HCT116 (cell line): ENCODE results near the gene SLC6A6. TPM values are rescaled to one million over a fixed set of nuclear protein-coding genes. Genes with fewer than 3 reads are reported as not detected.

ENCODE experiments used
- ATAC-seq: fragments of 200-7000 bp; cut with Tn5 transposase; 2 replicates; pipeline ENCODE4 v1.9.1; 2020; ENCODE audit warnings: mild to moderate bottlenecking, moderate library complexity
- BruUV-seq: library from RNA; stranded (reverse); fragments of 400-500 nt; replicated peaks from 2 replicates; lab custom pipeline; 2021; lab: Mats Ljungman, UMichigan
- CTCF ChIA-PET: fragments of 300-600 bp; sonication (Branson Sonifier 250); formaldehyde crosslinking; loops from one replicate; lab custom pipeline; 2021; ENCODE audit warnings: antibody characterized with exemption; lab: Charles Lee
- POLR2A ChIA-PET: fragments of 300-600, 350-600 bp; sonication (Branson Sonifier 250); formaldehyde crosslinking; loops from one replicate; lab custom pipeline; 2021; ENCODE audit warnings: antibody characterized with exemption; lab: Charles Lee
- RAD21 ChIA-PET, 2 experiments: fragments of 300-600 bp; sonication (Branson Sonifier 250); formaldehyde crosslinking; loops; one replicate each; lab custom pipeline; 2023; ENCODE audit warnings: low total read pairs in 2 of 2; ENCODE audit not compliant: uncharacterized antibody in 2 of 2, unreplicated experiment in 2 of 2, low non-redundant PET in 1 of 2; lab: Charles Lee
- DNase-seq: peaks from one replicate; pipeline ENCODE4 v3.0.0-alpha.2; 2010; ENCODE audit warnings: low read depth, low spot score
- H2AFZ ChIP-seq: fragments of 200-600 bp; shearing (Covaris generic), sonication (generic); 2 replicates; pipeline ENCODE4 v1.6.1; 2017; ENCODE audit warnings: low read depth, mixed run types, mixed read lengths, antibody characterized with exemption, low read length; ENCODE audit not compliant: poor library complexity, severe bottlenecking
- H3K27ac ChIP-seq: 2 replicates; pipeline ENCODE4 v1.5.1; 2012; ENCODE audit warnings: low read depth, low read length
- H3K27me3 ChIP-seq: fragments of 200-600 bp; sonication (generic); 2 replicates; pipeline ENCODE4 v1.6.1; 2016; ENCODE audit warnings: mixed run types, low read length, mixed read lengths; ENCODE audit not compliant: insufficient read depth
- H3K36me3 ChIP-seq, 2 experiments: fragments of 200-500 bp in 1 of 2; fragments of 200-600 bp in 1 of 2; sonication (Bioruptor generic) in 1 of 2; sonication (generic) in 1 of 2; 2 replicates each; pipeline versions ENCODE4 v1.5.1 to v1.6.1; 2014 to 2016; ENCODE audit warnings: low read length in 2 of 2, inconsistent platforms in 1 of 2, mixed read lengths in 1 of 2, mixed run types in 1 of 2; ENCODE audit not compliant: insufficient read depth in 2 of 2, control insufficient read depth in 1 of 2
- H3K4me1 ChIP-seq, 2 experiments: fragments of 200-600 bp in 1 of 2; sonication (generic) in 1 of 2; 2 replicates each; pipeline versions ENCODE4 v1.5.1 to v1.6.1; 2012 to 2017; ENCODE audit warnings: low read length in 2 of 2, inconsistent platforms in 1 of 2, mild to moderate bottlenecking in 1 of 2, mixed read lengths in 1 of 2, mixed run types in 1 of 2, moderate library complexity in 1 of 2; ENCODE audit not compliant: insufficient read depth in 2 of 2, control insufficient read depth in 1 of 2
- H3K4me2 ChIP-seq: fragments of 200-600 bp; sonication (generic); 2 replicates; pipeline ENCODE4 v1.6.1; 2017; ENCODE audit warnings: mixed run types, low read length, mixed read lengths
- H3K4me3 ChIP-seq, 2 experiments: fragments of 200-600 bp in 1 of 2; sonication (generic) in 1 of 2; replicated peaks in 1 of 2; 2 replicates each; pipeline ENCODE4 v1.5.1; 2011 to 2016; ENCODE audit warnings: low read length in 2 of 2, control low read depth in 1 of 2, low read depth in 1 of 2, mild to moderate bottlenecking in 1 of 2, mixed read lengths in 1 of 2, mixed run types in 1 of 2
- H3K79me2 ChIP-seq: fragments of 200-600 bp; sonication (generic); 2 replicates; pipeline ENCODE4 v1.6.1; 2017; ENCODE audit warnings: mild to moderate bottlenecking, mixed run types, low read length, moderate library complexity, mixed read lengths; ENCODE audit not compliant: insufficient read depth
- H3K9ac ChIP-seq: fragments of 200-600 bp; sonication (generic); 2 replicates; pipeline ENCODE4 v1.6.1; 2016; ENCODE audit warnings: low read length, mixed read lengths
- H3K9me2 ChIP-seq: fragments of 200-600 bp; sonication (generic), shearing (Covaris generic); 2 replicates; pipeline ENCODE4 v1.6.1; 2017; ENCODE audit warnings: mixed run types, mild to moderate bottlenecking, moderate library complexity; ENCODE audit not compliant: insufficient read depth
- H3K9me3 ChIP-seq, 2 experiments: fragments of 200-500 bp in 1 of 2; fragments of 200-600 bp in 1 of 2; sonication (Bioruptor generic) in 1 of 2; sonication (generic) in 1 of 2; 2 replicates each; pipeline ENCODE4 v1.6.1; 2014 to 2017; ENCODE audit warnings: low read length in 2 of 2, mixed read lengths in 2 of 2, inconsistent platforms in 1 of 2, low read depth in 1 of 2, mild to moderate bottlenecking in 1 of 2, mixed run types in 1 of 2, moderate library complexity in 1 of 2; ENCODE audit not compliant: control insufficient read depth in 1 of 2, insufficient read depth in 1 of 2
- H4K20me1 ChIP-seq: fragments of 200-600 bp; sonication (generic), shearing (Covaris generic); 2 replicates; pipeline ENCODE4 v1.6.1; 2017; ENCODE audit warnings: mixed run types, mild to moderate bottlenecking, moderate library complexity; ENCODE audit not compliant: insufficient read depth
- CEBPB ChIP-seq: IDR thresholded peaks from 2 replicates; pipeline ENCODE4 v1.6.1; 2012; ENCODE audit warnings: low read depth
- EGR1 ChIP-seq: IDR thresholded peaks from 2 replicates; pipeline ENCODE4 v1.6.1; 2012; ENCODE audit warnings: low read depth
- EZH2 ChIP-seq: fragments of 200-600 bp; sonication (generic); IDR thresholded peaks from 2 replicates; pipeline ENCODE4 v1.6.1; 2017; ENCODE audit warnings: antibody characterized with exemption, mixed run types
- FOSL1 ChIP-seq: IDR thresholded peaks from 2 replicates; pipeline ENCODE4 v1.6.1; 2012; ENCODE audit warnings: low read depth
- POLR2A ChIP-seq: IDR thresholded peaks from 2 replicates; pipeline ENCODE4 v1.7.0; 2011; ENCODE audit warnings: borderline replicate concordance; ENCODE audit not compliant: insufficient read depth, insufficient read length; ENCODE audit errors: extremely low read depth
- POLR2AphosphoS5 ChIP-seq: IDR thresholded peaks from 2 replicates; pipeline ENCODE4 v1.6.1; 2011; ENCODE audit warnings: mild to moderate bottlenecking, low read depth, low read length, moderate library complexity
- RAD21 ChIP-seq: IDR thresholded peaks from 2 replicates; pipeline ENCODE4 v1.6.1; 2012; ENCODE audit warnings: low read depth, mild to moderate bottlenecking
- SP1 ChIP-seq: IDR thresholded peaks from 2 replicates; pipeline ENCODE4 v1.6.1; 2012; ENCODE audit warnings: low read depth
- TCF7L2 ChIP-seq: IDR thresholded peaks from 2 replicates; pipeline ENCODE4 v1.7.0; 2011; ENCODE audit warnings: borderline replicate concordance, inconsistent platforms; ENCODE audit not compliant: insufficient read depth, insufficient read length; ENCODE audit errors: extremely low read depth
- ZNF274 ChIP-seq: fragments of 200-500 bp; sonication (Bioruptor generic); IDR thresholded peaks from 2 replicates; pipeline ENCODE4 v1.6.1; 2014; ENCODE audit warnings: mild to moderate bottlenecking, low read depth, low read length, inconsistent platforms
- intact Hi-C: fragments of 100-400 bp; cut with micrococcal nuclease; formaldehyde crosslinking; loops from 2 replicates; pipeline ENCODE4 v1.10.0; 2022
- total RNA-seq: library from RNA; stranded (reverse); gene quantifications from one replicate; pipeline ENCODE4 v1.2.1, GENCODE V29; 2021; ENCODE audit not compliant: unreplicated experiment
- TF ChIP-seq, protein P1 (sequence below), 3 experiments: fragments of 200-600 bp in 1 of 3; sonication (generic) in 1 of 3; IDR thresholded peaks in 2 of 3; conservative IDR thresholded peaks in 1 of 3; 2 replicates each; pipeline ENCODE4 v1.5.1; 2012 to 2017; ENCODE audit warnings: low read depth in 2 of 3, low read length in 2 of 3, antibody characterized with exemption in 1 of 3, borderline replicate concordance in 1 of 3, control low read depth in 1 of 3, mild to moderate bottlenecking in 1 of 3, mixed read lengths in 1 of 3, mixed run types in 1 of 3, moderate library complexity in 1 of 3; ENCODE audit not compliant: insufficient read depth in 1 of 3
- TF ChIP-seq, protein P2 (sequence below): IDR thresholded peaks from 2 replicates; pipeline ENCODE4 v1.6.1; 2012
- TF ChIP-seq, protein P3 (sequence below): IDR thresholded peaks from 2 replicates; pipeline ENCODE4 v1.6.1; 2011; ENCODE audit warnings: mild to moderate bottlenecking, low read length, moderate library complexity; ENCODE audit not compliant: insufficient replicate concordance; ENCODE audit errors: extremely low read depth

SLC6A6 gene
- total RNA-seq, 1 experiment from 2014 or later, result 36.3 TPM

DNA sequence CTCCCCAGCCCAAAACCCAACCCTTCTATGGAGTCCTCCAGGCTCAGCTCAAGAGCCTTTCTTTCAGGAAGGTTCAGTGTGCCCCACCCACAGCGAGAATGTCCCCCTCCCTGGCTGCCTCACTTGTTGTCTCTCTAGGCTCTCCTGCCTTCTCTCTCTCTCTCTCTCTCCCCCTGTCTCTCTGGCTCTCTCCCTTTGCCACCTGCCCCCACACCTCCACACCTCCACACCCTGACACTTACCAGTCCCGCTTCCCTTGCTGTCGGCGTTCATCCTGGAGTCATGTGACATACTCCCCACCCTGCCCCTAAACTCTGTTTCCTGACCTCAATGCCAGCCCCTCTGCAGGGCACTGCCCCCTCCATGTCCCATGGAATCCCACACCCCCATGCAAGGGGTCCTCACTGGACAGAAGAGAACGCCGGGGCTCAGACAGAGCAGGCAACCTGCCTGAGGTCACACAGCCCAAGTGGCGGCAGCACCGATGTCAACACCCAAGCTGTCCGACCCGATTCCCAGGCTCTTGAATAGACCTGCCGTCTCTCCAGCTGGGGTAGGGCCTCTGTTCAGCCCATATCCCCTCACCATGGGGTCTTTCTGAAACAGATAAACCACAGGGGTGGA, 28.5 kb upstream of the SLC6A6 start (continued):
- TF ChIP-seq, protein P1, sequence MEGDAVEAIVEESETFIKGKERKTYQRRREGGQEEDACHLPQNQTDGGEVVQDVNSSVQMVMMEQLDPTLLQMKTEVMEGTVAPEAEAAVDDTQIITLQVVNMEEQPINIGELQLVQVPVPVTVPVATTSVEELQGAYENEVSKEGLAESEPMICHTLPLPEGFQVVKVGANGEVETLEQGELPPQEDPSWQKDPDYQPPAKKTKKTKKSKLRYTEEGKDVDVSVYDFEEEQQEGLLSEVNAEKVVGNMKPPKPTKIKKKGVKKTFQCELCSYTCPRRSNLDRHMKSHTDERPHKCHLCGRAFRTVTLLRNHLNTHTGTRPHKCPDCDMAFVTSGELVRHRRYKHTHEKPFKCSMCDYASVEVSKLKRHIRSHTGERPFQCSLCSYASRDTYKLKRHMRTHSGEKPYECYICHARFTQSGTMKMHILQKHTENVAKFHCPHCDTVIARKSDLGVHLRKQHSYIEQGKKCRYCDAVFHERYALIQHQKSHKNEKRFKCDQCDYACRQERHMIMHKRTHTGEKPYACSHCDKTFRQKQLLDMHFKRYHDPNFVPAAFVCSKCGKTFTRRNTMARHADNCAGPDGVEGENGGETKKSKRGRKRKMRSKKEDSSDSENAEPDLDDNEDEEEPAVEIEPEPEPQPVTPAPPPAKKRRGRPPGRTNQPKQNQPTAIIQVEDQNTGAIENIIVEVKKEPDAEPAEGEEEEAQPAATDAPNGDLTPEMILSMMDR (IDR thresholded peaks at IDR 0.05 in 2 of 3, conservative IDR thresholded peaks at IDR 0.05 in 1 of 3; ENCODE audit: borderline replicate concordance in 1 of 3, insufficient read depth in 1 of 3, low read depth in 2 of 3, low read length in 2 of 3), result no peak
- TF ChIP-seq ZNF274, result no peak
- TF ChIP-seq, all 23 proteins: peak for 0

DNA sequence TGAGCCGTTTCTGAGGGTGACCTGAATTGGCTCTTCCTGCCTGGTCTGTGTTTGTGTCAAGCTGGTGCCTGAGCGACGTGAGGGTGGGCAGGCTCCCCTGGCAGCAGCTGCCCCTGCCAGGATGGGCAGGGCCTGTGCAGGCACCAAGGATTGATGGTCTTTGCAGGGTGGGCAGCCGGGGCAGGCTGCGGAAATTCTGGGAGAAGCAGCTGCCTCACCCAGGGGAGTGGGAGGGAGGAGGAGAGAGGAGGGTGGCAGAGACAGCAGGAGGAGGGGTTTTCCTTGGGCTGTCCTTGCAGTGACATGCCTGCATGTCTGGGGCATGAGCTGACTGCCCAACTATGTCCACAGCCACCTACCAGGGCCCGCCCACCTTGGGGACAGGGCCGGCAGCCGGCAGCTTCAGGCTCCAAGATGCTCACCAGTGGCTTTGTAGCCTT, 27.9 kb upstream of the SLC6A6 start:
- no TSS peak for BruUV-seq
- Histone ChIP-seq H4K20me1 (no peaks in the 10 kb centered on the region), H3K4me2 (no peak overlapping the region), H3K27me3 (no peaks in the 10 kb centered on the region), H3K79me2 (no peaks in the 10 kb centered on the region), H3K4me1 (peaks cover 21 to 42% of the 10 kb centered on the region in 2 experiments)
- RAD21 ChIA-PET, result no interaction called here
- DNase-seq, result no peak
- intact Hi-C loops, result no loop called here
- CTCF ChIA-PET, result interaction anchor here (2.1 kb wide), 1 partner anchor 28 kb away, joined by 8 read pairs; the partner anchor contains the start of gene SLC6A6
- TF ChIP-seq, protein P2, sequence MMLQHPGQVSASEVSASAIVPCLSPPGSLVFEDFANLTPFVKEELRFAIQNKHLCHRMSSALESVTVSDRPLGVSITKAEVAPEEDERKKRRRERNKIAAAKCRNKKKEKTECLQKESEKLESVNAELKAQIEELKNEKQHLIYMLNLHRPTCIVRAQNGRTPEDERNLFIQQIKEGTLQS, result no peak
- TF ChIP-seq EZH2 (no peak), EGR1 (no peak), CEBPB (no peak), FOSL1 (no peak), POLR2A (no peak), RAD21 (no peak), TCF7L2 (no peak), POLR2AphosphoS5 (no peak), SP1 (no peak)
- TF ChIP-seq, protein P3, sequence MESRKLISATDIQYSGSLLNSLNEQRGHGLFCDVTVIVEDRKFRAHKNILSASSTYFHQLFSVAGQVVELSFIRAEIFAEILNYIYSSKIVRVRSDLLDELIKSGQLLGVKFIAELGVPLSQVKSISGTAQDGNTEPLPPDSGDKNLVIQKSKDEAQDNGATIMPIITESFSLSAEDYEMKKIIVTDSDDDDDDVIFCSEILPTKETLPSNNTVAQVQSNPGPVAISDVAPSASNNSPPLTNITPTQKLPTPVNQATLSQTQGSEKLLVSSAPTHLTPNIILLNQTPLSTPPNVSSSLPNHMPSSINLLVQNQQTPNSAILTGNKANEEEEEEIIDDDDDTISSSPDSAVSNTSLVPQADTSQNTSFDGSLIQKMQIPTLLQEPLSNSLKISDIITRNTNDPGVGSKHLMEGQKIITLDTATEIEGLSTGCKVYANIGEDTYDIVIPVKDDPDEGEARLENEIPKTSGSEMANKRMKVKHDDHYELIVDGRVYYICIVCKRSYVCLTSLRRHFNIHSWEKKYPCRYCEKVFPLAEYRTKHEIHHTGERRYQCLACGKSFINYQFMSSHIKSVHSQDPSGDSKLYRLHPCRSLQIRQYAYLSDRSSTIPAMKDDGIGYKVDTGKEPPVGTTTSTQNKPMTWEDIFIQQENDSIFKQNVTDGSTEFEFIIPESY, result no peak
- TF ChIP-seq, all 23 proteins: peak for 0
- Histone ChIP-seq H2AFZ (no peak overlapping the region), H3K27ac (no peak overlapping the region), H3K9ac (no peak overlapping the region), H3K36me3 (no peaks in the 10 kb centered on the region), H3K4me3 (no peak overlapping the region), H3K9me2 (no peaks in the 10 kb centered on the region), H3K9me3 (no peaks in the 10 kb centered on the region)
- ATAC-seq, result no peak
- POLR2A ChIA-PET, result interaction anchor here (1.3 kb wide), 1 partner anchor 28 kb away, joined by 3 read pairs; the partner anchor contains the start of gene SLC6A6
